Nephron progenitor cell (in vitro differentiated cells): ENCODE data around the gene RAB31.

ENCODE experiments used
- DNase-seq: peaks from one replicate; pipeline ENCODE4 v3.0.0; 2021
- H3K27ac Mint-ChIP-seq: 2 replicates; pipeline ENCODE4 v1.8.0; 2021; ENCODE audit warnings: mild to moderate bottlenecking, moderate library complexity, mixed read lengths
- H3K27me3 Mint-ChIP-seq: 2 replicates; pipeline ENCODE4 v1.8.0; 2021; ENCODE audit warnings: mild to moderate bottlenecking, low read depth, mixed read lengths; ENCODE audit not compliant: poor library complexity
- H3K36me3 Mint-ChIP-seq: 2 replicates; pipeline ENCODE4 v1.8.0; 2021; ENCODE audit warnings: low read depth, mixed read lengths
- H3K4me1 Mint-ChIP-seq: 2 replicates; pipeline ENCODE4 v1.8.0; 2021; ENCODE audit warnings: mixed read lengths
- H3K4me3 Mint-ChIP-seq: 2 replicates; pipeline ENCODE4 v1.8.0; 2021; ENCODE audit warnings: mild to moderate bottlenecking, moderate library complexity, mixed read lengths
- H3K9me3 Mint-ChIP-seq: 2 replicates; pipeline ENCODE4 v1.8.0; 2021; ENCODE audit warnings: mild to moderate bottlenecking, moderate library complexity, mixed read lengths
- TF ChIP-seq, protein P1 (sequence below): fragments of 200-600 bp; sonication (generic); IDR thresholded peaks from 2 replicates; pipeline ENCODE4 v1.5.0; 2021; ENCODE audit warnings: antibody characterized with exemption

Gene RAB31

DNA sequence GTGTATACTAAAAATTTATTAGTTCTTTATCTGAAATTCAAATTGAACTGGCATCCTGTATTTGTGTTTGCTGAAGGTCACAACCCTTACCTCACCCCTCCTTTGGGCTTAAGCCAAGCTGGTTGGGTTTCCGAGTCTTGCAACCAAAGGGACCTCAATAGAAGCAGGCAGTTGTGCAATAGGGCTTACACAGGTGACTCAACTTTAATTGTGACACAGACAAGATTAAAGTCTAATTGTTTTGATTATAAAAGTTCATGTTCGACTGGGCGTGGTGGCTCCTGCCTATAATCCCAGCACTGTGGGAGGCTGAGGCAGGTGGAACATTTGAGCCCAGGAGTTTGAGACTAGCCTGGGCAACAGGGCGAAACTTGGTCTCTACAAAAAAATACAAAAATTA lies 71.5 kb downstream of the RAB31 start:
- no peak for DNase-seq
- H3K27me3 Mint-ChIP-seq = peaks cover 8% of the 10 kb centered on the region
- no peaks in the 10 kb centered on the region for H3K36me3 Mint-ChIP-seq
- peaks cover under 1% of the 10 kb centered on the region for H3K4me1 Mint-ChIP-seq
- TF ChIP-seq, protein P1, sequence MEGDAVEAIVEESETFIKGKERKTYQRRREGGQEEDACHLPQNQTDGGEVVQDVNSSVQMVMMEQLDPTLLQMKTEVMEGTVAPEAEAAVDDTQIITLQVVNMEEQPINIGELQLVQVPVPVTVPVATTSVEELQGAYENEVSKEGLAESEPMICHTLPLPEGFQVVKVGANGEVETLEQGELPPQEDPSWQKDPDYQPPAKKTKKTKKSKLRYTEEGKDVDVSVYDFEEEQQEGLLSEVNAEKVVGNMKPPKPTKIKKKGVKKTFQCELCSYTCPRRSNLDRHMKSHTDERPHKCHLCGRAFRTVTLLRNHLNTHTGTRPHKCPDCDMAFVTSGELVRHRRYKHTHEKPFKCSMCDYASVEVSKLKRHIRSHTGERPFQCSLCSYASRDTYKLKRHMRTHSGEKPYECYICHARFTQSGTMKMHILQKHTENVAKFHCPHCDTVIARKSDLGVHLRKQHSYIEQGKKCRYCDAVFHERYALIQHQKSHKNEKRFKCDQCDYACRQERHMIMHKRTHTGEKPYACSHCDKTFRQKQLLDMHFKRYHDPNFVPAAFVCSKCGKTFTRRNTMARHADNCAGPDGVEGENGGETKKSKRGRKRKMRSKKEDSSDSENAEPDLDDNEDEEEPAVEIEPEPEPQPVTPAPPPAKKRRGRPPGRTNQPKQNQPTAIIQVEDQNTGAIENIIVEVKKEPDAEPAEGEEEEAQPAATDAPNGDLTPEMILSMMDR = no peak
- no peak overlapping the region for H3K27ac Mint-ChIP-seq
- H3K4me3 Mint-ChIP-seq = no peak overlapping the region
- no peaks in the 10 kb centered on the region for H3K9me3 Mint-ChIP-seq

DNA sequence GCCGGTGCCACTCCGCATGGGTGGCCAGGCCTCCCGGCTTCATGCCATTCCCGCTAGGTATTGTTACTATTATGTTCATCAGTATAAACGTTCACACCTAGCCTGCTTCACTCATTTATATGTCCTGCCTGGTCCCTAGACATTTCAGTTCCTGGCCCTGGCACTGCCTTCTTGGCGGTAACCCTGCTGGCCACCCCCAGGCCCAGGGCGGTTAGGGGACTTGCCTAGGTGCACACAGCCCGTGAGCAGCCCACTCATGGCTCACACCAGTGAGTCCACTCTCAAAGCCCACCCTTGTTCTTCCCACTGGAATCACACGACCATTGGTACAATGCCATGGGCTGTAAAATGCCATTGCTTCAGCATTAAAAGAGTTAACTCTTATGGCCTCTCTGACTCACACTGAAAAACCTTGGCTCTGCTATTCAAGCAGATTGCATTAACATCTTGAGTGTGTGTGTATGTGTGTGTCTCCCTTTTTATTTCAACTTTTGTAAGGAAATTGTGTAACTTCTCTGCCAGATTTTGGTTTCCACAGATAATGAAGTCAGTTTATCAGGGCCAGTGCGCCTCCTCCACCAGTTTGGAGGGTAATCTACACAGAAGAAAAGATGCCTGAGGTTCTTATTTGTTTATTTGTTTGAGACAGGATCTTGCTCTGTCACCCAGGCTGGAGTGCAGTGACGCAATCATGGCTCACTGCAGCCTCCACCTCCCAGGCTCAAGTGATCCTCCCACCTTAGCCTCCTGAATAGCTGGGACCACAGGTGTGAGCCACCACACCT lies 74.2 kb downstream of the RAB31 start:
- H3K36me3 Mint-ChIP-seq = no peaks in the 10 kb centered on the region
- no peaks in the 10 kb centered on the region for H3K4me1 Mint-ChIP-seq
- TF ChIP-seq, protein P1 = no peak
- DNase-seq = no peak
- no peak overlapping the region for H3K27ac Mint-ChIP-seq
- no peaks in the 10 kb centered on the region for H3K9me3 Mint-ChIP-seq
- peaks cover 4% of the 10 kb centered on the region for H3K27me3 Mint-ChIP-seq
- H3K4me3 Mint-ChIP-seq = no peak overlapping the region

DNA sequence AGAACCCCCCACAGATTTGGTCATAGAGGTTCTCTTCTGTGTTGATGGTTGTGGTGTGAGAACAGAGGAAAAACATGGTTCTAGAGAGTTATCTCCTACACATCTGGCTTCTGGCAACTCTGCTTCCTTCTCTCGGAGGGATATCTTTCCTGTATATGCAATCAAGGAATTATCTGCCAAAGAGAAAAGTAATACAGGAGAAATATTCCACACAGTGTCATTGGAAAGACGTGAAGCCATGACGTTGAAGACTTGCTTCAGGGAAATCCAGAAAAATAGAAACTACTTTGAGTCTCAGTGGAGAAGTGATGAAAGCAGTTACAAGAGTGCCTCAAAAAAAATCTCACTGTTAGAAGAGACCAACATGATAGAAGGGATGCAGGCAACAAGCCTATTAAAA lies 78.5 kb downstream of the RAB31 start:
- no peak for DNase-seq
- Mint-ChIP-seq H3K9me3 (no peaks in the 10 kb centered on the region), H3K27me3 (no peaks in the 10 kb centered on the region), H3K4me3 (no peak overlapping the region), H3K36me3 (no peaks in the 10 kb centered on the region), H3K27ac (no peak overlapping the region), H3K4me1 (no peaks in the 10 kb centered on the region)
- TF ChIP-seq, protein P1 = no peak

DNA sequence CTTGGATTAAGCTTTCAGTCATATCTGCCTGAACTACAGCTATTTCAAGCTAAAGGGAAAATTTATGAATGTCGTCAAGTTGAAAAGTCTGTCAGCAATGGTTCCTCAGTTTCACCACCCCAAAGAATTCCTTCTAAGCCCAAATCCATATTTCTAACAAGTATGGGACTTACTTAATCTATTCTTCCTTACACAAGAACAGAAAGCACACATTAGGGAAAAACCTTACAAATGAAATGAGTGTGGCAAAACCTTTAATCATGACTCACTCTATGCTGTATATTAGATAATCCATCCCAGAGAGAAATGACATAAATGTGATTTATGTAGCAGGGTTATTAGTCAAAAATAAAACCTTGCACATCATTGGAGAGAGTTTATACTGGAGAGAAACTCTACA lies 78.9 kb downstream of the RAB31 start:
- Mint-ChIP-seq H3K9me3 (no peaks in the 10 kb centered on the region), H3K4me1 (no peaks in the 10 kb centered on the region), H3K4me3 (no peak overlapping the region), H3K27ac (no peak overlapping the region), H3K36me3 (no peaks in the 10 kb centered on the region), H3K27me3 (no peaks in the 10 kb centered on the region)
- no peak for DNase-seq
- TF ChIP-seq, protein P1 = no peak

DNA sequence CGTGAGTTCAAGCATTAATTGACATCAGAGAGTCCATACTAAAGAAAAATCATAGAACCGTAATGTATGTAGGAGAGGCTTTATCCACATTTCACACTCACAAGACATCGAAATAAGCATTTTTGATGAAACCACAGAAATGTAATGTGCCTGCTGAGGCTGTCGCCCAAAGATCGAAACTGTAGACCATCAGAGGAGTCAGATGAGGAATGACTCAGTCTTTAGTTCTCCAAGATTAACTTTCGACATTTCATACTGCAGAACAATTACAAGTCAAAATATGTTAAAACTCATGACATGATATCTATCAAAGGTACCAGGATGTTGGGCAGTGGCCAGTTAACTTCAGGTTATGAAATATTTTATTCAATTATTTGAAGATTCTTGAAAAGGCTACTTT lies 79.6 kb downstream of the RAB31 start:
- Mint-ChIP-seq H3K36me3 (no peaks in the 10 kb centered on the region), H3K9me3 (peaks cover 2% of the 10 kb centered on the region), H3K27ac (no peak overlapping the region), H3K27me3 (no peaks in the 10 kb centered on the region), H3K4me1 (no peaks in the 10 kb centered on the region), H3K4me3 (no peak overlapping the region)
- no peak for DNase-seq
- TF ChIP-seq, protein P1 = no peak

DNA sequence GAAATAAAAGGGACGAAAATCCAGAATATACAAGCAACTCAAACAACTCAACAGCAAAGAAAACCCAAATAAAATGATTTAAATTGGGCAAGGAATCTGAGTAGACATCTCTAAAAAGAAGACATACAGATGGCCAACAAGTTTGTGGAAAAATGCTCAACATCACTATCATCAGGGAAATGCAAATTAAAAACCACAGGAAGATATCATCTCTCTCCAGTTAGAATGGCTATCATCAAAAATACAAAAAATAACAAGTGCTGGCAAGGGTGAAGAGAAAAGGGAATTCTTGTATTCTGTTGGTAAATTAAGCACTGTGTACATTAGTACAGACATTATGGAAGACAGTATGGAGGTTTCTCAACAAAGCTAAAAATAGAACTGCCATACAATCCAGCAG lies 80.0 kb downstream of the RAB31 start:
- Mint-ChIP-seq H3K4me3 (no peak overlapping the region), H3K4me1 (no peaks in the 10 kb centered on the region), H3K36me3 (no peaks in the 10 kb centered on the region), H3K27ac (no peak overlapping the region), H3K9me3 (peaks cover 3% of the 10 kb centered on the region), H3K27me3 (no peaks in the 10 kb centered on the region)
- TF ChIP-seq, protein P1 = no peak
- DNase-seq = no peak
